ENCODE data around the gene CNTN5.

The CNTN5 gene

DNA sequence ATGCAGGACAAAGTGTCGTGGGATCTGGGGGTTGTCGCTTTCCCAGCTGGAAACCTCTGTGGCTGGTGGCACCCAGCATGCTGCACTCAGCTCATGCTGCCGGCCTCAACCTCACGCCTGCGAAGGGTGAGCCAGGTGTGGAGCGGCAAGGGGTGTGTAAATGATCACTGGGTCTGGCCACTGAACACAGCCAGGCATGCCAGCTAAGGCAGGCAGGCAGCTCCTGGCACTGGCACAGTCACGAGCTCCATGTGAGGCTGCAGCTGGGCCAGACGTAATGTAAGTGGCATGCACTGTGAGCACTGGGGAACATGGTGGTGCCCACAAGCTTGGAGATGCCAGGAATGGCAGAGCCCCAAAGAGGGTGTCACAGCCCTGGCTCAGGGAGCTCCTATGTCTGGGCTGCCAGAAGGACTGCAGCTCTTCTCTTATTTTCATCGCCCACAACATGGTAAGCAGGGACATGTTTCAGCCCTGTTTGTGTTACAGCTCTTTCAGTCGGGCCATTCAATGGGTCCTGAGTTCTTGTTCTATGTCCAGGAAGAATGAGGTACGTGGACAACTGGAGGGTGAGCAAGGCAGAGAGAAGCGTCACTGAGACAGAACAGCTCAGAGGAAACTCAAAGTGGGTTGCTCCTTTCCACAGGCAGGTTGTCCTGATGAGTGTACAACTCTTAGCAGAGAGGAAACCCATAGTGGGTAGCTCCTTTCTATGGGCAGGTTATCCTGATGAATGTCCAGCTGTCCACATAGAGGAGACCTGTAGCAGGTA, 403.8 kb downstream of the CNTN5 start:
- no peaks in the 10 kb centered on the region for H3K4me1 Mint-ChIP-seq (ENCODE audit: low read depth)
- no peaks in the 10 kb centered on the region for H3K36me3 Mint-ChIP-seq
- peaks cover 8% of the 10 kb centered on the region for H3K9me3 Mint-ChIP-seq (ENCODE audit: low read depth)
- no peaks in the 10 kb centered on the region for H3K27me3 Mint-ChIP-seq
- no peak overlapping the region for H3K27ac Mint-ChIP-seq
- H3K4me3 Mint-ChIP-seq = no peak overlapping the region

- no peak overlapping the region for H3K27ac Mint-ChIP-seq
- H3K36me3 Mint-ChIP-seq = no peaks in the 10 kb centered on the region
- H3K4me1 Mint-ChIP-seq (ENCODE audit: low read depth) = no peaks in the 10 kb centered on the region
- H3K9me3 Mint-ChIP-seq (ENCODE audit: low read depth) = peaks cover 6% of the 10 kb centered on the region
- no peak overlapping the region for H3K4me3 Mint-ChIP-seq
- no peaks in the 10 kb centered on the region for H3K27me3 Mint-ChIP-seq
Measured at GRCh38 chr11:99425596-99425995, 404.8 kb downstream of the CNTN5 start.

DNA sequence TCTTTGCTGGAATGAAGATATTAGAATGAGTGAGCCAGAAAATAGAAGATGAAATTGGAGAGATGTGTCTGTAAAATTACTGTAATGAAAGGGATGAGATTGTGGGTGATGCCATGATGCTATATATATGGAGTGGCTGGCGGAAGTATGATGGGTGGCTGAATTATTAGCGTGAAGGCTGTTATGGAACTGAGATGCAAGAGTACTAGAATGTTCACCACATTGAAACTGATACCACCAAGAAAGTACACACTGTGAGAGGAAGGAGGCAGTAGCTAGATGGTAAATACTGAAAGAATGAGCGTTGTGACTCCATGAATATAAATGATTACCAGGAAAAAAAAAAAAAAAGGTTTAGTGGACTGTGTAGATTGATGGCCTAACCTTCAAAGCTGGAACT, 411.9 kb downstream of the CNTN5 start:
- no peak overlapping the region for H3K27ac Mint-ChIP-seq
- H3K4me1 Mint-ChIP-seq (ENCODE audit: low read depth) = no peaks in the 10 kb centered on the region
- peaks cover 4% of the 10 kb centered on the region for H3K9me3 Mint-ChIP-seq (ENCODE audit: low read depth)
- no peak overlapping the region for H3K4me3 Mint-ChIP-seq
- H3K27me3 Mint-ChIP-seq = no peaks in the 10 kb centered on the region
- no peaks in the 10 kb centered on the region for H3K36me3 Mint-ChIP-seq

DNA sequence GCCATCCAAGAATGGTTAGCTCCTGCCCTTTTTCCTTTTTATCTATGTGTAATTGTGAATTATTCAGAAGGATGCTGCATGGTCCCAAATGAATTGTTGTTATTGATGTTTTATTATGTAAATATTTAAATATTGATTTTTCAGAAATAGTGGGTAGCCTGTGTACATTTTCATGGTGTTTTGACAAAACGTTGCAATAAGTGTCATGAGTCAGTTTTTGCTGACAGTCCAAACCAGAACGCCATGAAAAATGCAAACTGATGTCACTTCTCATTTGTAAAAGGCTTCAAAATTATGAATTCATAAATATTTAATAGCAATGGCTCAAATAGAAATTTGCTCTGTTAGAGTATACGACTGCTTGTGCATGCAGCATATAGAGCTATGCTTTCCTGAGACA, 422.5 kb downstream of the CNTN5 start:
- H3K9me3 Mint-ChIP-seq (ENCODE audit: low read depth) = peaks cover 5% of the 10 kb centered on the region
- H3K4me1 Mint-ChIP-seq (ENCODE audit: low read depth) = no peaks in the 10 kb centered on the region
- H3K27ac Mint-ChIP-seq = no peak overlapping the region
- H3K36me3 Mint-ChIP-seq = no peaks in the 10 kb centered on the region
- H3K27me3 Mint-ChIP-seq = no peaks in the 10 kb centered on the region
- no peak overlapping the region for H3K4me3 Mint-ChIP-seq

DNA sequence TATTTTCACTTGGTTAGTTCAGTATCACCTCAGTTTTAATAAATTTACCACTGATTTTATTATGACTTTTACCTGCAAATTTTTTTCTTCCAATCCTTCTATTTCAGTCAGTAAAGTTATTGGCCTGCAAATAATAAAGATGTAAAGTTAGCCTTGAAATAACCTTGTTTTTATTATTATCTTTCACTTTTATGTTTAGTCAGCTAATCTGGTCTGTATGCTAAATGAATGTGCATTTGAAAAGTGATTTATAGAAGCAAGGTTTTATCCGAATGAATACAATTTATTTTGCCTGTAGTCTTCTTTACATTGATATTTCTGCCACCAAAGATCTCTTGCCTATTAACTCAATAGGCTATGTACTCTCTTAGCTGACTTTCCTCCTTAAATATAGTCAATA, 425.7 kb downstream of the CNTN5 start:
- no peaks in the 10 kb centered on the region for H3K4me1 Mint-ChIP-seq (ENCODE audit: low read depth)
- no peaks in the 10 kb centered on the region for H3K27me3 Mint-ChIP-seq
- no peaks in the 10 kb centered on the region for H3K9me3 Mint-ChIP-seq (ENCODE audit: low read depth)
- no peak overlapping the region for H3K4me3 Mint-ChIP-seq
- H3K36me3 Mint-ChIP-seq = no peaks in the 10 kb centered on the region
- H3K27ac Mint-ChIP-seq = no peak overlapping the region

DNA sequence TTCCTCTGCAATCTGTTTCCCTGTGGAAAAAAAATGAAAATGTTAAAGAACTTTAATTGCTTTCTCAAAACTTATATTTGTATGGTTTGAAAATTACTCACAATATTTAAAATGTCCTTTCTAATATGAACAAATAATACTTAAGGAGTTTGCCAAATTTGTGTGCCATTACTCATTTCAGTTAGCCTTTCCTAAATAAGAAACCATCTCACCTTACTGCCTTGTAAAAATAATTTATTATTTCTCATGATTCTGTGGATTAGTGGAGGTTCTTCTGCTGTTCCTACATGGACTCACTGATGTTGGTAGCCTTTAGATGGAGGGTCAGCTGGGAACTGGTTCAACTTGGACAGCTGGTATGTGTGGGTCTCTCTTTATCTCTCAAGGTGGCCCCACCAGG, 428.6 kb downstream of the CNTN5 start:
- H3K36me3 Mint-ChIP-seq = no peaks in the 10 kb centered on the region
- H3K27me3 Mint-ChIP-seq = no peaks in the 10 kb centered on the region
- H3K4me1 Mint-ChIP-seq (ENCODE audit: low read depth) = no peaks in the 10 kb centered on the region
- H3K9me3 Mint-ChIP-seq (ENCODE audit: low read depth) = peaks cover 2% of the 10 kb centered on the region
- no peak overlapping the region for H3K27ac Mint-ChIP-seq
- H3K4me3 Mint-ChIP-seq = no peak overlapping the region

- H3K27me3 Mint-ChIP-seq = no peaks in the 10 kb centered on the region
- H3K36me3 Mint-ChIP-seq = no peaks in the 10 kb centered on the region
- H3K4me1 Mint-ChIP-seq (ENCODE audit: low read depth) = no peaks in the 10 kb centered on the region
- H3K27ac Mint-ChIP-seq = no peak overlapping the region
- H3K4me3 Mint-ChIP-seq = no peak overlapping the region
- H3K9me3 Mint-ChIP-seq (ENCODE audit: low read depth) = peaks cover 4% of the 10 kb centered on the region
Measured at GRCh38 chr11:99452075-99452474, 431.3 kb downstream of the CNTN5 start.

DNA sequence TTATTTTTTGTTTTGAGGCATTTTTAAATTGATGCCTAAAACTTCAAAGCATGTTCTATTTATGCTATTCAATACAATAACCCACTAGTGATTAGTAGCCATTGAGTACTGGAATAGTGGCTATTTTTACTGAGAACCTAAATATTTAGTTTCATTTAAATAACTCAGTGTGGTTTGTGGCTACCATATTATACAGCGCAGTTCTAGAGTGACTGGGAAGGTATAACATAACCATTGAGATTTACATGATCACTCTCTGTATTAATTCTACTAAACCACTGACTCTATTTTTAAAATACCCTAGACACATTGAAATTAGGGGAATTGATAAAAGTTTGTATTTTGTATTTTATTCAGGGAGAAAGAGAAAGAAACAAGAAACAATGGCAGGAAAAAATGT, 441.2 kb downstream of the CNTN5 start:
- H3K4me1 Mint-ChIP-seq (ENCODE audit: low read depth) = no peaks in the 10 kb centered on the region
- H3K4me3 Mint-ChIP-seq = no peak overlapping the region
- H3K36me3 Mint-ChIP-seq = no peaks in the 10 kb centered on the region

DNA sequence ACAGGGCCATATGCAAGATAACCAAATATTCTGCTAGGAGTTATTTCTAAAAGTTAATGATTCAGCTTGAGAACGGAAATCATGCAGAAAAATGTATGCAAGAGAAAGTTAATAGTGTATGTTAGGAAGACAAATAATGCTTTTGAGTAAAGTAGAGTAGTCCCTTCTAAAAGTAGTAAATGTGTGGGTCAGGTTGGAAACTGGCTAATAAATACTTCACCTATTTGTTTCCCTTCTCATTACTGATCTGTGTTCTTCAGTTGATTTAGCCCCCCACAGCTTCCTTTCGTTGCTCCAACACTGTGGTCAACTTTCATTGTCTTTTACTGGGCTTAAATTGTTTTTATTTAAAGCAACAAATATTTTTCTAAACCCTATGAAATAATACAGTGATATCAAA, 444.2 kb downstream of the CNTN5 start:
- Mint-ChIP-seq H3K27me3 (no peaks in the 10 kb centered on the region), H3K9me3 (ENCODE audit: low read depth) (peaks cover 6% of the 10 kb centered on the region)

More for the DNA sequence above, 441.2 kb downstream of the CNTN5 start:
- H3K9me3 Mint-ChIP-seq (ENCODE audit: low read depth) = peaks cover 9% of the 10 kb centered on the region
- no peak overlapping the region for H3K27ac Mint-ChIP-seq
- H3K27me3 Mint-ChIP-seq = no peaks in the 10 kb centered on the region

DNA sequence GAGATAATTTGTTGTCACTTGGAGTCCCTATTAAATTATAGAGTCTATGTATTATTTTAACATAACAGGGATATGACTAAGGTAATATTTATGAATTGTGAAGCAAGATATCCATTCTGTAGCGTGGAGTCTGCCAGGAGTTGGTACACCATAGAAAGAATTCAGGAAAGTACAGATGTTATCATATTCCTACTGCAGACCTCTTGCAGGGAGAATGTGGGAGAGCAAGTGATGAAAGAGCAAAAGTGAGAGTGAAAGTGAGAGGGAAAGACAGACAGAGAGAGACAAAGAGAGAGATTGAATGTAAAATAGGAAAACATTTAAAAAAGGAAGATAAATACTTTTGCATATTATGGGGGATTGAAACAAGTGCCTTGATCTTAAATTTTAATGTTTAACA, 468.8 kb downstream of the CNTN5 start:
- H3K4me3 Mint-ChIP-seq = no peak overlapping the region
- no peaks in the 10 kb centered on the region for H3K36me3 Mint-ChIP-seq

More for the DNA sequence above, 444.2 kb downstream of the CNTN5 start:
- Mint-ChIP-seq H3K4me3 (no peak overlapping the region), H3K36me3 (no peaks in the 10 kb centered on the region), H3K27ac (no peak overlapping the region), H3K4me1 (ENCODE audit: low read depth) (no peaks in the 10 kb centered on the region)

GRCh38 chr11:99494065-99494464, 473.3 kb downstream of the CNTN5 start:
- Mint-ChIP-seq H3K4me3 (no peak overlapping the region), H3K27me3 (no peaks in the 10 kb centered on the region), H3K4me1 (ENCODE audit: low read depth) (no peaks in the 10 kb centered on the region), H3K9me3 (ENCODE audit: low read depth) (peaks cover 8% of the 10 kb centered on the region), H3K36me3 (no peaks in the 10 kb centered on the region), H3K27ac (no peak overlapping the region)

More for the DNA sequence above, 468.8 kb downstream of the CNTN5 start:
- peaks cover 7% of the 10 kb centered on the region for H3K9me3 Mint-ChIP-seq (ENCODE audit: low read depth)
- no peaks in the 10 kb centered on the region for H3K27me3 Mint-ChIP-seq
- no peak overlapping the region for H3K27ac Mint-ChIP-seq
- no peaks in the 10 kb centered on the region for H3K4me1 Mint-ChIP-seq (ENCODE audit: low read depth)

DNA sequence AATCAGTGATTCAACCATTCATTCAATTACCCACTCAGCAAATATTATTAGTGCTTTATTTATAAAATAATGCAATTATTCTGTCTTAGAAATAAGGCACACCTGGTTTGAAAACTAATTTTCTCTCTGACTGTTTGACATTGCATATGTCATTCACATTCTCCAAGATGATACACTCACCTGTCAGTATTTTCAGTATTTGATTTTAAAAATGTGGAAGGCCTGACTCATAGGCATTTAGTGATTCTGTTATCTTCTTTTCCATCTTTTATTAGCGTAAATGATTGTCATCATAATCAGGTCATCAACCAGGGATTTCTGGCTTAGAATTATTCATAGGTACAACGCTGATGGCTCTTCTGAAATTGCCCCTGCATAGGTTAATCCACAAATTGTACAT, 480.9 kb downstream of the CNTN5 start:
- H3K27me3 Mint-ChIP-seq = no peaks in the 10 kb centered on the region
- H3K27ac Mint-ChIP-seq = no peak overlapping the region
- no peaks in the 10 kb centered on the region for H3K4me1 Mint-ChIP-seq (ENCODE audit: low read depth)
- H3K4me3 Mint-ChIP-seq = no peak overlapping the region
- peaks cover 28% of the 10 kb centered on the region for H3K9me3 Mint-ChIP-seq (ENCODE audit: low read depth)
- no peaks in the 10 kb centered on the region for H3K36me3 Mint-ChIP-seq

GRCh38 chr11:99505316-99505715, 484.6 kb downstream of the CNTN5 start:
- Mint-ChIP-seq H3K4me1 (ENCODE audit: low read depth) (no peaks in the 10 kb centered on the region), H3K36me3 (no peaks in the 10 kb centered on the region), H3K27ac (no peak overlapping the region), H3K27me3 (no peaks in the 10 kb centered on the region), H3K9me3 (ENCODE audit: low read depth) (peaks cover 23% of the 10 kb centered on the region), H3K4me3 (no peak overlapping the region)

- Mint-ChIP-seq H3K9me3 (ENCODE audit: low read depth) (peaks cover 22% of the 10 kb centered on the region), H3K36me3 (no peaks in the 10 kb centered on the region), H3K27me3 (no peaks in the 10 kb centered on the region), H3K27ac (no peak overlapping the region), H3K4me1 (ENCODE audit: low read depth) (no peaks in the 10 kb centered on the region), H3K4me3 (no peak overlapping the region)
Measured at GRCh38 chr11:99505831-99506230, 485.1 kb downstream of the CNTN5 start.

GRCh38 chr11:99509863-99510262, 489.1 kb downstream of the CNTN5 start:
- no peak overlapping the region for H3K4me3 Mint-ChIP-seq
- peaks cover 11% of the 10 kb centered on the region for H3K9me3 Mint-ChIP-seq (ENCODE audit: low read depth)
- H3K27ac Mint-ChIP-seq = no peak overlapping the region
- no peaks in the 10 kb centered on the region for H3K4me1 Mint-ChIP-seq (ENCODE audit: low read depth)
- H3K27me3 Mint-ChIP-seq = no peaks in the 10 kb centered on the region
- no peaks in the 10 kb centered on the region for H3K36me3 Mint-ChIP-seq

GRCh38 chr11:99513368-99513767, 492.6 kb downstream of the CNTN5 start:
- no peaks in the 10 kb centered on the region for H3K36me3 Mint-ChIP-seq
- H3K4me1 Mint-ChIP-seq (ENCODE audit: low read depth) = no peaks in the 10 kb centered on the region
- H3K4me3 Mint-ChIP-seq = no peak overlapping the region
- peaks cover 12% of the 10 kb centered on the region for H3K9me3 Mint-ChIP-seq (ENCODE audit: low read depth)
- no peak overlapping the region for H3K27ac Mint-ChIP-seq
- no peaks in the 10 kb centered on the region for H3K27me3 Mint-ChIP-seq
